ENCODE measurements around the gene MID1. TPM values are rescaled to one million over a fixed set of nuclear protein-coding genes. Genes with fewer than 3 reads are reported as not detected.

The MID1 gene
- polyA plus RNA-seq, 3 donors = 0.05 to 0.10 TPM; not detected in 1

- Histone ChIP-seq H4K20me1 (ENCODE audit: insufficient read depth, low read length) (no peaks in the 10 kb centered on the region), H3K4me2 (replicated peaks; ENCODE audit: extremely low read depth, low read length, poor library complexity, severe bottlenecking) (no peak overlapping the region), H3K9ac (ENCODE audit: insufficient read depth, low read length, poor library complexity, severe bottlenecking) (no peak overlapping the region), H3K4me3 (replicated peaks in 1 of 3; ENCODE audit: low read depth in 2 of 3, low read length in 3 of 3) (no peak overlapping the region), H3K9me3 (replicated peaks in 1 of 2; ENCODE audit: control insufficient read depth in 1 of 2, insufficient read depth in 1 of 2, low read length in 2 of 2) (no peaks in the 10 kb centered on the region), H3K4me1 (ENCODE audit: control insufficient read depth in 1 of 2, insufficient read depth in 2 of 2, low read length in 2 of 2) (no peaks in the 10 kb centered on the region), H2AFZ (ENCODE audit: insufficient read depth, low read depth, low read length, poor library complexity, severe bottlenecking) (no peak overlapping the region), H3K27ac (ENCODE audit: low read depth in 1 of 2, low read length in 2 of 2) (no peak overlapping the region), H3K79me2 (ENCODE audit: insufficient read depth, low read length) (no peaks in the 10 kb centered on the region), H3K36me3 (replicated peaks in 1 of 2; ENCODE audit: control insufficient read depth in 1 of 2, insufficient read depth in 2 of 2, low read length in 2 of 2) (no peaks in the 10 kb centered on the region), H3K27me3 (ENCODE audit: control insufficient read depth in 2 of 2, insufficient read depth in 2 of 2, low read length in 2 of 2) (no peaks in the 10 kb centered on the region)
- H3K9me3 Mint-ChIP-seq = no peaks in the 10 kb centered on the region
- no peak overlapping the region for H3K4me3 Mint-ChIP-seq
- no CpG with 5 or more reads among the region's 3 CpGs for WGBS (ENCODE audit: insufficient coverage)
- no peaks in the 10 kb centered on the region for H3K36me3 Mint-ChIP-seq
- DNase-seq = no peak
- intact Hi-C loops (cut with micrococcal nuclease) = no loop called here
- no peak overlapping the region for H3K27ac Mint-ChIP-seq
- no peak for TF ChIP-seq CTCF (IDR thresholded peaks at IDR 0.05)
- H3K27me3 Mint-ChIP-seq (ENCODE audit: low read depth in 3 of 3) = no peaks in the 10 kb centered on the region
- H3K4me1 Mint-ChIP-seq = no peaks in the 10 kb centered on the region
These were observed 113.2 kb downstream of the MID1 start for GRCh38 chrX:10507181-10507580.

- H3K9me3 ChIP-seq (replicated peaks in 1 of 2; ENCODE audit: control insufficient read depth in 1 of 2, insufficient read depth in 1 of 2, low read length in 2 of 2) = no peaks in the 10 kb centered on the region
- H3K4me2 ChIP-seq (replicated peaks; ENCODE audit: extremely low read depth, low read length, poor library complexity, severe bottlenecking) = no peak overlapping the region
- WGBS (ENCODE audit: insufficient coverage) = no CpG with 5 or more reads among the region's 4 CpGs
- Mint-ChIP-seq H3K4me3 (no peak overlapping the region), H3K36me3 (no peaks in the 10 kb centered on the region), H3K27me3 (ENCODE audit: low read depth in 3 of 3) (no peaks in the 10 kb centered on the region), H3K9me3 (no peaks in the 10 kb centered on the region), H3K4me1 (no peaks in the 10 kb centered on the region), H3K27ac (no peak overlapping the region)
- H3K4me3 ChIP-seq (replicated peaks in 1 of 3; ENCODE audit: low read depth in 2 of 3, low read length in 3 of 3) = no peak overlapping the region
- no peaks in the 10 kb centered on the region for H3K27me3 ChIP-seq (ENCODE audit: control insufficient read depth in 2 of 2, insufficient read depth in 2 of 2, low read length in 2 of 2)
- H3K36me3 ChIP-seq (replicated peaks in 1 of 2; ENCODE audit: control insufficient read depth in 1 of 2, insufficient read depth in 2 of 2, low read length in 2 of 2) = no peaks in the 10 kb centered on the region
- no peak for DNase-seq
- H3K27ac ChIP-seq (ENCODE audit: low read depth in 1 of 2, low read length in 2 of 2) = no peak overlapping the region
- no peaks in the 10 kb centered on the region for H3K4me1 ChIP-seq (ENCODE audit: control insufficient read depth in 1 of 2, insufficient read depth in 2 of 2, low read length in 2 of 2)
- intact Hi-C loops (cut with micrococcal nuclease) = no loop called here
- H4K20me1 ChIP-seq (ENCODE audit: insufficient read depth, low read length) = no peaks in the 10 kb centered on the region
- H3K79me2 ChIP-seq (ENCODE audit: insufficient read depth, low read length) = no peaks in the 10 kb centered on the region
- no peak for TF ChIP-seq CTCF (IDR thresholded peaks at IDR 0.05)
- H3K9ac ChIP-seq (ENCODE audit: insufficient read depth, low read length, poor library complexity, severe bottlenecking) = no peak overlapping the region
- H2AFZ ChIP-seq (ENCODE audit: insufficient read depth, low read depth, low read length, poor library complexity, severe bottlenecking) = no peak overlapping the region
These were observed 113.6 kb downstream of the MID1 start for GRCh38 chrX:10506781-10507180.
